Stimulated activated CD8-positive, alpha-beta memory T cell treated with anti-CD3 and anti-CD28 coated beads, Interleukin-12 subunit alpha, Interleukin-12 subunit beta, amount 100 ng/mL, for 4 hours (primary cell): Measurements from ENCODE around the gene PGA4.
"Not testable (repeated sequence)": the region's sequence is repeated elsewhere in the genome, so short reads cannot be mapped to it uniquely, and the experiment has no call there.

Experiments
- DNase-seq: peaks from one replicate; pipeline ENCODE4 v3.0.0-alpha.2; 2020; ENCODE audit warnings: low read depth

PGA4 gene

DNA sequence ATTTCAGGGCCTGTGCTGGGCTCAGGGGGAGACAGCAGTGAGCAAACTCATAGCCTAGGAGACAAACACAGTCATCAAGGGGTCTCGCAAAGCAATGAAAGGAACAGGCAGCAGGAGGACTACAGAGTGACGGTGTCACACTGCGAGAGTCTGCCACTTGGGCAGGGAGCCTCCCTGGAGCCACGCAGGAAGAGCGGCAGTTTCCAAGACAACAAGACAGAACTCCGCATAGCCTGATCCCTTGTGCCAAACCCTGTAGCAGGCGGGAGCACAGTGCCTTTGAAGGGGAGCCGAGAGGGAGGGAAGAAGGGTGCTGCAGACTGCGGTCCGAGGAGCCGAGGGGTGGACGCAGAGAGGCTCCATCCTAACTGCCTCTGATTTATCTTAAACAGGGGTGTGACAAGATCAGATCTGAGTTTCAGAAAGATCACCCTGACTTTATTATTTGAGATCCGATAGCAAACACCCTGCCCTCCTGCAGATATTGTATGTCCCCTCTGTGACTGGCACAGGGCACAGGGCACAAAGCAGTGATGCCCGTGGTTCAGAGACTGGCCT is 17.6 kb upstream of the PGA4 start:
- not testable (repeated sequence) for DNase-seq

DNA sequence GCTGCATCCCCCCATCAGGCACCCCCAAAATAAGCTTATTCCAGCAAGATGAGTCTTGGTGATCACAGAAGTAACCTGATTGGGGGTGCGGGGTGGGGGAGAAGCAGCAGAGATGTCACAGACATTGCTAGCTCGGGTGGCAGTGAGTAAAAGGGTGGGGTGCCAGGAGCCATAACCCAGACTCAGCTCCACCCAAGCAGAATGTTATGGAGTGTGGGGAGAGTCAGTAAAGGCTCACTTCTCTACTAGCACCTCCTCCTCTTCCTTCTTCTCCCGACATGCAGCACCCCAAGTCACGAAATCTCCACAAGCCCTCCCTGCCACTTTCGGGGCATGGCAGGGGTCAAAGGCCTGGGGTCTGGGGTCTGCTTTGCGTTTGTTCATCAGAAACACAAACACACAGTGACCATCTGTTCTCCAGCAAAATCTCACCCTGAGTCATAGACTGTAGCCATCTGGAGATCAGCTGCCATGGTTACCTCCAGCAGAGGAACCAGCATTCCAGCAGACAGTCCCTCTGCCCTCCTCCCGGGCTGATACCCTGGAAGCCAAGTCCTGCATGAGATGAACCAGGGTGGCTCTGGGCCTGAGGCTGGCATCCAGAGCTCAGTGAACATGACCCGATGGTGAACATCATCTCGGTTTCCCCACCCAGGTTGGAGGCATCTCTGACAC is 14.4 kb upstream of the PGA4 start:
- DNase-seq, result not testable (repeated sequence)

DNA sequence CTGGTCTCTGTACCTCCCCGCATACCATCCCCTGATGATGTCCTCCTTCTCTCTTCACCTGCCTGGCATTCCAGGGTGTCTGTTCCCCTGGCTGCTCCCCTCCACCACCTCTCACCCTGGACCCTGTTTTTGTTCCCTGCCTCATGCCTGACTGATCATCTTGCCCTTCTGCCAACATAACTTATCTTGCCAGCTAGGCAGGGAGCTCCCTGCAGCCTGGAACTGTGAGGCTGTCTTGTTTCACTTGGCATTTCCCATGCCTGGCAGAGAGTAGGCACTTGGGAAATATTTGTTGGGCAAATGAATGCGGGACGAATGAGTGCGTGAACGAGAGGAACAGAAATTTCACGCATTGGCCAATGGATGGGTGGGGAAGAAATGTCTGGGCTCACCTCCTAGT is 11.5 kb upstream of the PGA4 start:
- not testable (repeated sequence) for DNase-seq

DNA sequence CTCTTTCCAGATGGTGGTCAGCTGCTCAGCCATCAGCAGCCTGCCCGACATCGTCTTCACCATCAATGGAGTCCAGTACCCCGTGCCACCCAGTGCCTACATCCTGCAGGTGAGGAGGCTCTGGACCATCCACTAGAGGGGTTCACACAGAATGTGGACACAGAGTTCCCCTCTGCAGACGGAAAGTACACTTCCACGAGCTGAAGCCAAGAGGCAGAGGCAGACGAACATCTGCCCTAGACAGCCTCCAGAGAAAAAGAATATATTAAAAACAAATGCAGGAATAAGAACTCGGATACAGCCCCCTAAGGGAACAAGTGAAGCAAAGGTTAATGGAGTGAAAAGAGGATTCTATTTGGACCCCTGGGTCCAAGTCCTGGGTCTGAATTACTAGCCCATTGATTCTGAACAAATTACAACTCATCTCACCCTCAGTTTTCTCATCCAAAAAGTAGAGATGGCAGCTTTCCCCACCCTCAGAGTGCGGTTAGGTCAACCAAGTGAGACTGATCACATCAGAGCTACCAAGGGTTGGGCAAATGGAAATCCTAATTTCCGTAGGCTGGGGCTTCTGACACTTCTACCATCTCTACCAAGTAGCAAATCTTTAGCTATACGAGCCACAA is 10.7 kb upstream of the PGA4 start:
- DNase-seq, result not testable (repeated sequence)

DNA sequence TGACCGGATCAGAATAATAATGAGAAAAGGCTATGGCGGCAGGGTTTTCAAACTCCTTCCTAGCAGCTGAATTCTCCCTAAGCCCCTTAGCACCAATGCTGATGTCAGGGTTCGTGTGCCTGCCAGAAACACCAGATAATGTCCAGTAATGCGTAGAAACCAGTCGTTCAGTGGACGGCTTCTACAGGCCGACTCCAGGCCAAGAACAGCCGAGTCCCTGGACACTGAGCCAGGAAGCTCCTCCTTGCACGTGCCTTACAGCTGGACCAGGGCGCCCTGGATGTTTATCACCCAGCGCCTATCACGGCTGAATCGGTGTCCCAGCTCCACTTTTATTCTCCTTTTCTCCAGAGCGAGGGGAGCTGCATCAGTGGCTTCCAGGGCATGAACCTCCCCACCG is 9.9 kb upstream of the PGA4 start:
- DNase-seq, result not testable (repeated sequence)

DNA sequence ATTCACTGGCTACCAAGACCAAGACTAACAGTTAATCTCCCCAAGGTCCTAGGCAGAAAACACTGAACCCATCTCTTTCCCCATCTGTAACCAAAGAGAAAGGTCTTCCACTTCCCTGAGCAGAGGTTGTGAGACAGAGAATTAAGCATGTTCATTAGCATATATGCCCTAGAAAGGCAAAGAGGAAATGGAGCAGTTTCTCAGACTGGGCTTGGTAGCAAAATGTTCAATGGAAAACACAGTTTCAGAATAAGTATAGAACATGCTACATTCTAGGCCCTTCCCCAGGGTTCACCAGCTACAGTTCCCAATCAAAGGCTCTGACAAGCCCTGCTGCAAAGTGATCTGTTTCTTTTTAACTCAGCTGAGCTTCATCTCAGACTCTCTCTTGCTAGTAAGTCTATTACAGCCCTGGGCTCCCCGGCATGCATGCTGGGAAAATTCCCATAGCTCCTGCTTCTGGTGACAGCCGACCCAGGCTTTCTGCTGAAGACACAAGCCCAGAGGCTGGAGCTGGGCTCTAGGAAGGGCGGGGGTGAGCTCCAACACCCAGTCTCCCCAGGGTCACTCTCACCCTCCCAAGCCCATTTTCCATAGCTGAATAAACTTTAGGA is 8.3 kb upstream of the PGA4 start:
- DNase-seq, result not testable (repeated sequence)

DNA sequence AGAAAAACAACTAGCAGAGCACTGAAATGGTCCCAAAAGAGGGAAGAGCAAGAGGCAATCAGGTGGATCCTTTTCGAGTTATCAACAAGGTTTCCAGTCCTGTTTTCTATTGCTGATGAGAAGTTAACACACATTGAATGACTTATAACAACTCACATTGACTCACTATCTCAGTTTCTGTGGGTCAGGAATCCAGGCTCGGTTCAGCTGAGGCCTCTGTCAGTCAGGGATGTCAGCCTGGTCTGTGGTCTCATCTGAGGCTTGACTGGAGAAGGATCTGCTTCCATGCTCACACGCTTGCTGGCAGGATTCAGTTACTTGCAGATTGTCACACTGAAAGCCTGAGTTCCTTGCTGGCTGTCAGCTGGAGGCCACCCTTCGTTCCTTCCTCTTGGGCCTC is 3.8 kb upstream of the PGA4 start:
- DNase-seq, result not testable (repeated sequence)

DNA sequence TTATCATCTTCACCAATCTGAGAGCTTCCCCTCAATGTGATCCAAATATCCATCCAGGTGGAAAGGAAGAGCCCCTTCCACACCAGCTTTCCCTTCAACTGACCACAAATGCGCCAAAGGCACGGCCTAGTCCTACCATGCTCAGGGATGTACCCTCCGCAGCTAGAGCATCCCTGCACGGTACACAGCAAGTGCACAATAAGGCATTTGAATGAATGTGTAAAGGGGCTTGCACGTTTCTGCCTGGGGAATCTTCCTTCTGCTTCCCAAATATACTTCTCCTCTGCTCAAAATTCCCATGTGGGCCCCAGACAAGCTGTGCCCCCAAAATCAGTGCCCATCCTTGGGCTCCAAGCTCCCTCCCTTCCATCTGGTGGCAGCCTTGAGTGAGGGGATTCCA is 3.1 kb upstream of the PGA4 start:
- DNase-seq, result not testable (repeated sequence)

DNA sequence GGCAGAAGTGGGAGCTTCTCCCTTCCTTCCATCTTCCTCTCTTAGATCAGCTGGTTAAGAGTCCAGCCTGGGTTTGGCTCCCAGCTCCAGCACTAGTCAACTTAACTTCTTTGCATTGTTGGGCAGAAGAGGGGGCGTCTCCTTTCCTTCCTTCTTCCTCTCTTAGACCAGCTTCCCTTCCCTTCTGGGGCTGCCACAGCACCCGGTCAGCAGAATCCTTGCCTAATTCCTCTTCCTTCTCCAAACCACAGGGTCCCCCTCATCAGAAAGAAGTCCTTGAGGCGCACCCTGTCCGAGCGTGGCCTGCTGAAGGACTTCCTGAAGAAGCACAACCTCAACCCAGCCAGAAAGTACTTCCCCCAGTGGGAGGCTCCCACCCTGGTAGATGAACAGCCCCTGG is 545 bp downstream of the PGA4 start:
- not testable (repeated sequence) for DNase-seq

DNA sequence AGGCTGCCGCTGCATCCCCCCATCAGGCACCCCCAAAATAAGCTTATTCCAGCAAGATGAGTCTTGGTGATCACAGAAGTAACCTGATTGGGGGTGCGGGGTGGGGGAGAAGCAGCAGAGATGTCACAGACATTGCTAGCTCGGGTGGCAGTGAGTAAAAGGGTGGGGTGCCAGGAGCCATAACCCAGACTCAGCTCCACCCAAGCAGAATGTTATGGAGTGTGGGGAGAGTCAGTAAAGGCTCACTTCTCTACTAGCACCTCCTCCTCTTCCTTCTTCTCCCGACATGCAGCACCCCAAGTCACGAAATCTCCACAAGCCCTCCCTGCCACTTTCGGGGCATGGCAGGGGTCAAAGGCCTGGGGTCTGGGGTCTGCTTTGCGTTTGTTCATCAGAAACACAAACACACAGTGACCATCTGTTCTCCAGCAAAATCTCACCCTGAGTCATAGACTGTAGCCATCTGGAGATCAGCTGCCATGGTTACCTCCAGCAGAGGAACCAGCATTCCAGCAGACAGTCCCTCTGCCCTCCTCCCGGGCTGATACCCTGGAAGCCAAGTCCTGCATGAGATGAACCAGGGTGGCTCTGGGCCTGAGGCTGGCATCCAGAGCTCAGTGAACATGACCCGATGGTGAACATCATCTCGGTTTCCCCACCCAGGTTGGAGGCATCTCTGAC is 4.5 kb downstream of the PGA4 start:
- not testable (repeated sequence) for DNase-seq

DNA sequence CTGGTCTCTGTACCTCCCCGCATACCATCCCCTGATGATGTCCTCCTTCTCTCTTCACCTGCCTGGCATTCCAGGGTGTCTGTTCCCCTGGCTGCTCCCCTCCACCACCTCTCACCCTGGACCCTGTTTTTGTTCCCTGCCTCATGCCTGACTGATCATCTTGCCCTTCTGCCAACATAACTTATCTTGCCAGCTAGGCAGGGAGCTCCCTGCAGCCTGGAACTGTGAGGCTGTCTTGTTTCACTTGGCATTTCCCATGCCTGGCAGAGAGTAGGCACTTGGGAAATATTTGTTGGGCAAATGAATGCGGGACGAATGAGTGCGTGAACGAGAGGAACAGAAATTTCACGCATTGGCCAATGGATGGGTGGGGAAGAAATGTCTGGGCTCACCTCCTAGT is 7.3 kb downstream of the PGA4 start:
- DNase-seq, result not testable (repeated sequence)

DNA sequence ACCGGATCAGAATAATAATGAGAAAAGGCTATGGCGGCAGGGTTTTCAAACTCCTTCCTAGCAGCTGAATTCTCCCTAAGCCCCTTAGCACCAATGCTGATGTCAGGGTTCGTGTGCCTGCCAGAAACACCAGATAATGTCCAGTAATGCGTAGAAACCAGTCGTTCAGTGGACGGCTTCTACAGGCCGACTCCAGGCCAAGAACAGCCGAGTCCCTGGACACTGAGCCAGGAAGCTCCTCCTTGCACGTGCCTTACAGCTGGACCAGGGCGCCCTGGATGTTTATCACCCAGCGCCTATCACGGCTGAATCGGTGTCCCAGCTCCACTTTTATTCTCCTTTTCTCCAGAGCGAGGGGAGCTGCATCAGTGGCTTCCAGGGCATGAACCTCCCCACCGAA is 8.9 kb downstream of the PGA4 start:
- DNase-seq, result not testable (repeated sequence)

DNA sequence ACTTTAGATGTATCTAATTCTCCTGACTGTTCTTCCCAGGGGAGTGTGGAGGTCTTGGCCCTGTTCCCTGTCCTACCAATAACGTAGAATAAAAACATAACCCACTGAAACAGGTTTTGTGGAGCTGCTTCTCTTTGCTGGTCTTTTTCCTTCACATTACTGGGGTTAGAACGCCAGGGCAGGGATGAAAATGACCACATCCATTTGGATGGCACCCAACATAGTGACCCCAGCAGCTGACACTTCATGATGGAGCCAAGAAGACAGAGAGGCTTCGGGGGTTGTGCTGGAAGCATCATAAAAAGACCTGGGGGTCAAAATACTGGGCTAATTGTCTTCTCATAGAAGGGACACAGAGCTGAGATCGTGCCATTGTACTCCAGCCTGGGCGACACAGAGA is 9.4 kb downstream of the PGA4 start:
- DNase-seq, result not testable (repeated sequence)

DNA sequence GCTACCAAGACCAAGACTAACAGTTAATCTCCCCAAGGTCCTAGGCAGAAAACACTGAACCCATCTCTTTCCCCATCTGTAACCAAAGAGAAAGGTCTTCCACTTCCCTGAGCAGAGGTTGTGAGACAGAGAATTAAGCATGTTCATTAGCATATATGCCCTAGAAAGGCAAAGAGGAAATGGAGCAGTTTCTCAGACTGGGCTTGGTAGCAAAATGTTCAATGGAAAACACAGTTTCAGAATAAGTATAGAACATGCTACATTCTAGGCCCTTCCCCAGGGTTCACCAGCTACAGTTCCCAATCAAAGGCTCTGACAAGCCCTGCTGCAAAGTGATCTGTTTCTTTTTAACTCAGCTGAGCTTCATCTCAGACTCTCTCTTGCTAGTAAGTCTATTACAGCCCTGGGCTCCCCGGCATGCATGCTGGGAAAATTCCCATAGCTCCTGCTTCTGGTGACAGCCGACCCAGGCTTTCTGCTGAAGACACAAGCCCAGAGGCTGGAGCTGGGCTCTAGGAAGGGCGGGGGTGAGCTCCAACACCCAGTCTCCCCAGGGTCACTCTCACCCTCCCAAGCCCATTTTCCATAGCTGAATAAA is 10.5 kb downstream of the PGA4 start:
- not testable (repeated sequence) for DNase-seq

DNA sequence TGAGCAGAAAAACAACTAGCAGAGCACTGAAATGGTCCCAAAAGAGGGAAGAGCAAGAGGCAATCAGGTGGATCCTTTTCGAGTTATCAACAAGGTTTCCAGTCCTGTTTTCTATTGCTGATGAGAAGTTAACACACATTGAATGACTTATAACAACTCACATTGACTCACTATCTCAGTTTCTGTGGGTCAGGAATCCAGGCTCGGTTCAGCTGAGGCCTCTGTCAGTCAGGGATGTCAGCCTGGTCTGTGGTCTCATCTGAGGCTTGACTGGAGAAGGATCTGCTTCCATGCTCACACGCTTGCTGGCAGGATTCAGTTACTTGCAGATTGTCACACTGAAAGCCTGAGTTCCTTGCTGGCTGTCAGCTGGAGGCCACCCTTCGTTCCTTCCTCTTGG is 15.0 kb downstream of the PGA4 start:
- DNase-seq, result not testable (repeated sequence)

DNA sequence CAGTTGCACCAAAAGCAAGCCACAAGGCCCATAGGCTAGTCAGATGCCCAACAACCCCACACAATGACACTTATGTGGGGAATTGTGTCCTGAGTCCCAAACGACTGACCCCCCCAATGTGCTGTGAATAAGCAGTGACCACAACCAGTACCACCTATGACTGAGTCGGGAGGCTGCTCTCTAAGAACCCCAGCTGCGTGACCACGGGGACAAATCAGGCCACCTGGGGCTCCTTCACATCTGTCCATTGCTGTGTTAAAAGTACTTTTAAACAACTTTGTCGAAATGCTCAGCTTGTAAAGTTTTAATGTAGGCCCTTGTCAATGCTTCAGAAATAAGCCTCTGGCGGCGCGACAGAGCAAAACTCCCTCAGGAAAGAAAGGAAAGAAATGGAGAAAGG is 18.1 kb downstream of the PGA4 start:
- not testable (repeated sequence) for DNase-seq

DNA sequence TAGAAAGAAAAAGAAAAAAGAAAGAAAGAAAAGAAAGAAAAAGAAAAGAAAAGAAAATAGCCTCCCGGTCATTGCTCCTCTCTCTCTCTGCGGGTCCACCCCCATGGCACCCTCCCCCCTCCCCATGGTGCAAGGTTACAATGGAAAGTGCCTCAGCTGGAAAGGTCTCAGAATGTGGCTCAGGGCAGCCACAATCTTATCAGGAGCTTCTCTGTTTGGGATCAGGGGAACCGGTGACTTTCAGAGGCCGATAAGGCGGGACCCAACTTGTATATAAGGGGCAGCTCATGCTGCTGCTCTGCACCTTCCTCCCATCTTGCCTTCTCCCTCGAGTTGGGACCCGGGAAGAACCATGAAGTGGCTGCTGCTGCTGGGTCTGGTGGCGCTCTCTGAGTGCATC is 18.7 kb downstream of the PGA4 start, which contains the start of gene PGA5:
Gene PGA5 (plus strand): TSS at position 301 of the 400 bp plus-strand sequence. CDS start 52 bp downstream, at position 353.
- DNase-seq, result not testable (repeated sequence)

DNA sequence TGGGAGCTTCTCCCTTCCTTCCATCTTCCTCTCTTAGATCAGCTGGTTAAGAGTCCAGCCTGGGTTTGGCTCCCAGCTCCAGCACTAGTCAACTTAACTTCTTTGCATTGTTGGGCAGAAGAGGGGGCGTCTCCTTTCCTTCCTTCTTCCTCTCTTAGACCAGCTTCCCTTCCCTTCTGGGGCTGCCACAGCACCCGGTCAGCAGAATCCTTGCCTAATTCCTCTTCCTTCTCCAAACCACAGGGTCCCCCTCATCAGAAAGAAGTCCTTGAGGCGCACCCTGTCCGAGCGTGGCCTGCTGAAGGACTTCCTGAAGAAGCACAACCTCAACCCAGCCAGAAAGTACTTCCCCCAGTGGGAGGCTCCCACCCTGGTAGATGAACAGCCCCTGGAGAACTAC is 19.4 kb downstream of the PGA4 start:
- not testable (repeated sequence) for DNase-seq

DNA sequence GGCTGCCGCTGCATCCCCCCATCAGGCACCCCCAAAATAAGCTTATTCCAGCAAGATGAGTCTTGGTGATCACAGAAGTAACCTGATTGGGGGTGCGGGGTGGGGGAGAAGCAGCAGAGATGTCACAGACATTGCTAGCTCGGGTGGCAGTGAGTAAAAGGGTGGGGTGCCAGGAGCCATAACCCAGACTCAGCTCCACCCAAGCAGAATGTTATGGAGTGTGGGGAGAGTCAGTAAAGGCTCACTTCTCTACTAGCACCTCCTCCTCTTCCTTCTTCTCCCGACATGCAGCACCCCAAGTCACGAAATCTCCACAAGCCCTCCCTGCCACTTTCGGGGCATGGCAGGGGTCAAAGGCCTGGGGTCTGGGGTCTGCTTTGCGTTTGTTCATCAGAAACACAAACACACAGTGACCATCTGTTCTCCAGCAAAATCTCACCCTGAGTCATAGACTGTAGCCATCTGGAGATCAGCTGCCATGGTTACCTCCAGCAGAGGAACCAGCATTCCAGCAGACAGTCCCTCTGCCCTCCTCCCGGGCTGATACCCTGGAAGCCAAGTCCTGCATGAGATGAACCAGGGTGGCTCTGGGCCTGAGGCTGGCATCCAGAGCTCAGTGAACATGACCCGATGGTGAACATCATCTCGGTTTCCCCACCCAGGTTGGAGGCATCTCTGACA is 23.3 kb downstream of the PGA4 start:
- DNase-seq, result not testable (repeated sequence)

DNA sequence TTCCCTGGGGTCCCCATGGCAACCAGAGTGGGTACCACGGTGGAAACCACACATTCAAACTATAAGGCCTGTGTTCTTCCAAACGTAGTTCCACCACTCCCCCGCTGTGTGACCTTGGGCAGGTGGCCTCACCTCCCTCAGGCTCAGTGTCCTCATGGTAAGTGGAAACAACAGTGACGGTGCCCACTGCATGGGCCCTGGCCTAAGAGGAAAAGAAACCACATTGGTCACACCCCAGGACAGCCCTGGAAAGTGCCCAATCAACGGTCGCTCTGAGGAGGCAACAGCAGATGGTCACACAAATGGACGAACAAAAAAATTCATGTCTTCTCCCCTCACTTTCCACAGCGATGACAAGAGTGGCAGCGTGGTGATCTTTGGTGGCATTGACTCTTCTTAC is 25.9 kb downstream of the PGA4 start:
- DNase-seq, result not testable (repeated sequence)

DNA sequence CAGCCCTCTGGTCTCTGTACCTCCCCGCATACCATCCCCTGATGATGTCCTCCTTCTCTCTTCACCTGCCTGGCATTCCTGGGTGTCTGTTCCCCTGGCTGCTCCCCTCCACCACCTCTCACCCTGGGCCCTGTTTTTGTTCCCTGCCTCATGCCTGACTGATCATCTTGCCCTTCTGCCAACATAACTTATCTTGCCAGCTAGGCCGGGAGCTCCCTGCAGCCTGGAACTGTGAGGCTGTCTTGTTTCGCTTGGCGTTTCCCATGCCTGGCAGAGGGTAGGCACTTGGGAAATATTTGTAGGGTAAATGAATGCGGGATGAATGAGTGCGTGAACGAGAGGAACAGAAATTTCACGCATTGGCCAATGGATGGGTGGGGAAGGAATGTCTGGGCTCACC is 27.1 kb downstream of the PGA4 start:
- DNase-seq, result not testable (repeated sequence)
